Mesenchymal stem cell (in vitro differentiated cells and primary cell): ENCODE data around the gene SYMPK.

ENCODE experiments used
- DNase-seq: peaks from one replicate; pipeline ENCODE4 v3.0.0-alpha.2; 2013
- H2AFZ ChIP-seq: one replicate; pipeline ENCODE4 v1.6.1; 2013; ENCODE audit warnings: low read depth, mild to moderate bottlenecking, control low read depth, inconsistent platforms, low read length, moderate library complexity
- H2AK5ac ChIP-seq: 2 replicates; pipeline ENCODE4 v1.6.1; 2013; ENCODE audit warnings: low read length, moderate library complexity, mild to moderate bottlenecking, inconsistent platforms; ENCODE audit not compliant: severe bottlenecking
- H2BK120ac ChIP-seq: one replicate; pipeline ENCODE4 v1.6.1; 2013; ENCODE audit warnings: low read depth, mild to moderate bottlenecking, inconsistent platforms, low read length, moderate library complexity
- H2BK12ac ChIP-seq, 2 experiments: one replicate each; pipeline ENCODE4 v1.6.1; 2013; ENCODE audit warnings: inconsistent platforms in 2 of 2, low read length in 2 of 2, mild to moderate bottlenecking in 2 of 2, moderate library complexity in 2 of 2, control low read depth in 1 of 2
- H2BK15ac ChIP-seq: one replicate; pipeline ENCODE4 v1.6.1; 2013; ENCODE audit warnings: mild to moderate bottlenecking, low read depth, inconsistent platforms; ENCODE audit not compliant: poor library complexity, severe bottlenecking
- H2BK5ac ChIP-seq: 2 replicates; pipeline ENCODE4 v1.6.1; 2013; ENCODE audit warnings: low read depth, mild to moderate bottlenecking, low read length, control low read depth, inconsistent platforms; ENCODE audit not compliant: poor library complexity, severe bottlenecking
- H3K14ac ChIP-seq, 2 experiments: one replicate each; pipeline ENCODE4 v1.6.1; 2013; ENCODE audit warnings: inconsistent platforms in 2 of 2, low read length in 2 of 2, control low read depth in 1 of 2, mild to moderate bottlenecking in 1 of 2, moderate library complexity in 1 of 2
- H3K18ac ChIP-seq, 2 experiments: one replicate each; pipeline ENCODE4 v1.6.1; 2013; ENCODE audit warnings: inconsistent platforms in 2 of 2, low read length in 2 of 2, control low read depth in 1 of 2, low read depth in 1 of 2, mild to moderate bottlenecking in 1 of 2
- H3K23ac ChIP-seq, 2 experiments: one replicate each; pipeline ENCODE4 v1.6.1; 2013; ENCODE audit warnings: inconsistent platforms in 2 of 2, low read length in 2 of 2, mild to moderate bottlenecking in 2 of 2, moderate library complexity in 2 of 2, control low read depth in 1 of 2
- H3K27ac ChIP-seq: 2 replicates; pipeline ENCODE4 v1.5.1; 2013; ENCODE audit warnings: mild to moderate bottlenecking, moderate library complexity, low read length, control low read depth, inconsistent platforms; ENCODE audit not compliant: poor library complexity, severe bottlenecking
- H3K27me3 ChIP-seq, 2 experiments: 2 replicates each; pipeline versions ENCODE4 v1.6.1 to v1.7.0; 2013; ENCODE audit warnings: low read length in 2 of 2, mild to moderate bottlenecking in 2 of 2, moderate library complexity in 2 of 2, control low read depth in 1 of 2, inconsistent platforms in 1 of 2; ENCODE audit not compliant: control insufficient read depth in 1 of 2, insufficient read depth in 1 of 2
- H3K36me3 ChIP-seq, 2 experiments: 2 replicates each; pipeline versions ENCODE4 v1.6.1 to v1.7.0; 2013; ENCODE audit warnings: low read length in 2 of 2, control low read depth in 1 of 2, inconsistent platforms in 1 of 2, low read depth in 1 of 2, mild to moderate bottlenecking in 1 of 2; ENCODE audit not compliant: insufficient read depth in 2 of 2, control insufficient read depth in 1 of 2
- H3K4ac ChIP-seq, 2 experiments: one replicate each; pipeline ENCODE4 v1.6.1; 2013; ENCODE audit warnings: inconsistent platforms in 2 of 2, low read length in 2 of 2, mild to moderate bottlenecking in 2 of 2, moderate library complexity in 2 of 2, control low read depth in 1 of 2, low read depth in 1 of 2
- H3K4me1 ChIP-seq: 2 replicates; pipeline ENCODE4 v1.6.1; 2013; ENCODE audit warnings: low read depth, low read length, control low read depth; ENCODE audit not compliant: control insufficient read depth, insufficient read depth
- H3K4me2 ChIP-seq: 2 replicates; pipeline ENCODE4 v1.6.1; 2013; ENCODE audit warnings: low read length, mild to moderate bottlenecking, inconsistent platforms; ENCODE audit not compliant: poor library complexity, severe bottlenecking
- H3K4me3 ChIP-seq, 2 experiments: 2 replicates each; pipeline versions ENCODE4 v1.5.1 to v1.7.0; 2013; ENCODE audit warnings: low read length in 2 of 2, mild to moderate bottlenecking in 2 of 2, control low read depth in 1 of 2, low read depth in 1 of 2; ENCODE audit not compliant: insufficient read depth in 1 of 2
- H3K79me1 ChIP-seq: replicated peaks from 2 replicates; pipeline ENCODE4 v1.6.1; 2013; ENCODE audit warnings: mild to moderate bottlenecking, control low read depth, low read length, inconsistent platforms; ENCODE audit not compliant: poor library complexity, severe bottlenecking
- H3K9ac ChIP-seq: 2 replicates; pipeline ENCODE4 v1.7.0; 2013; ENCODE audit warnings: mild to moderate bottlenecking, low read length, moderate library complexity
- H3K9me3 ChIP-seq: 2 replicates; pipeline ENCODE4 v1.7.0; 2013; ENCODE audit warnings: mild to moderate bottlenecking, low read length; ENCODE audit not compliant: control insufficient read depth
- H4K8ac ChIP-seq: one replicate; pipeline ENCODE4 v1.6.1; 2013; ENCODE audit warnings: inconsistent platforms, mild to moderate bottlenecking, low read length, moderate library complexity
- H4K91ac ChIP-seq: one replicate; pipeline ENCODE4 v1.6.1; 2013; ENCODE audit warnings: mild to moderate bottlenecking, low read length, inconsistent platforms
- WGBS: methylation state at CpG from one replicate; pipeline ENCODE4 v1.1.7; 2013; ENCODE audit warnings: mixed read lengths; 5-methylcytosine and 5-hydroxymethylcytosine counted together

The SYMPK gene

DNA sequence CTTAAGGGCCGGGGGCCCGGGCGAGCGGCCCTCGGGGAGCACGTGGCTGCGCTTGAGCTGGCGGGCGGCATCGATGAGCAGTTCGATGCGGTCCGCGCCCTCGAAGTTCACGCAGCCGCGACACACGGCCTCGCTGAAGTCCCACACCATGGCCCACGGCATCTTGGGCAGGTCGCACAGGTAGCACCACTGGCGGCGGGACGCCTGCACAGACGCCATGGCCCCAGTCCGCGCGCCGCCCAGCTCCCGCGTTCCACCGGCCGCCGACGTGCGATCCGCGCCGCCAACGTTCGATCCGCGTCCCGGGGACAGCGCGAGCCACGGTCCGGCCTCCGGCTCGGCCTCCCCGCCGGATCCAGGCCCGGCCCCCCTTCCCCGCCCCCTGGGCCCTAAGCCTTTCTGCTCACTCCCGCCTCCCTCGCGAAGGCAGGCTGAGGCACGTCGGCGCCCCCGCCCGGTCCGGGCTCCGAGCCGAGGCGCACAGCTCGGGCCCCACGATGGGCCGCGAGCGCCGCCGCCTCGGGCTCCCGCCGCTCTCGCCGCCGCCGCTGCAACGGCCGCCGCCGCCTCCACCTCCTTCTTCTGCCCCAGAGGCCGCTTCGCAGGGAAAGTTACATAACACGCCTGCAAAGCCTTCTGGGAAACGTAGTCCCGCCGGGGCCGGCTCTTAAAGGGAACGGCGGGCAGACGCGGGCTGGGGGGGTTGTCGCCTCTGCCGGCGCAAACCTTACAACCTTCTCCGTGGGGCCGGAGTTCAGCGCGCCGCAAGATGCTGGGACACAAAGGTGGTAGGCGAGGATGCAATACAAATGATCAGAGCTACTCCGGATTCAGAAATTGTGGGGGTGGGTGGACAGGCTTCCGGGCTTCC is 22.8 kb upstream of the SYMPK start, which contains the start of gene IRF2BP1:
Gene IRF2BP1, minus strand, starts transcription at position 586 of the 871 bp plus-strand sequence. Its CDS starts 367 bp downstream, at position 219.
- H4K8ac ChIP-seq, result peak within 1 kb of the TSS; percentile 78
- H3K4me3 ChIP-seq, result peak within 1 kb of the TSS; percentile 80 to 88
- peak within 1 kb of the TSS; percentile 61 for H2BK5ac ChIP-seq
- H3K36me3 ChIP-seq, result peaks cover 14 to 29% of the 10 kb centered on the region in 2 experiments
- H3K79me1 ChIP-seq, result peaks cover 16% of the 10 kb centered on the region
- H3K23ac ChIP-seq, result peak within 1 kb of the TSS in 1 of 2 experiments; percentile 90
- peak within 1 kb of the TSS; percentile 54 for H2BK120ac ChIP-seq
- under 1% methylated on average over 67 of the region's 107 CpGs for WGBS
- peak within 1 kb of the TSS; percentile 15 to 91 for H3K14ac ChIP-seq
- H3K4me1 ChIP-seq, result peaks cover 41% of the 10 kb centered on the region
- peak within 1 kb of the TSS; percentile 76 for H4K91ac ChIP-seq
- H2AK5ac ChIP-seq, result no peak within 1 kb of the TSS
- H2AFZ ChIP-seq, result peak within 1 kb of the TSS; percentile 62
- peak within 1 kb of the TSS; percentile 70 to 92 for H2BK12ac ChIP-seq
- peak within 1 kb of the TSS; percentile 94 for H3K27ac ChIP-seq
- DNase-seq, result peak; percentile 97
- no peaks in the 10 kb centered on the region for H3K9me3 ChIP-seq
- peak within 1 kb of the TSS; percentile 99 for H3K9ac ChIP-seq
- peak within 1 kb of the TSS; percentile 80 for H3K4me2 ChIP-seq
- H3K18ac ChIP-seq, result peak within 1 kb of the TSS; percentile 93 to 95
- no peaks in the 10 kb centered on the region for H3K27me3 ChIP-seq
- H3K4ac ChIP-seq, result peak within 1 kb of the TSS; percentile 46 to 85
- peak within 1 kb of the TSS; percentile 44 for H2BK15ac ChIP-seq

DNA sequence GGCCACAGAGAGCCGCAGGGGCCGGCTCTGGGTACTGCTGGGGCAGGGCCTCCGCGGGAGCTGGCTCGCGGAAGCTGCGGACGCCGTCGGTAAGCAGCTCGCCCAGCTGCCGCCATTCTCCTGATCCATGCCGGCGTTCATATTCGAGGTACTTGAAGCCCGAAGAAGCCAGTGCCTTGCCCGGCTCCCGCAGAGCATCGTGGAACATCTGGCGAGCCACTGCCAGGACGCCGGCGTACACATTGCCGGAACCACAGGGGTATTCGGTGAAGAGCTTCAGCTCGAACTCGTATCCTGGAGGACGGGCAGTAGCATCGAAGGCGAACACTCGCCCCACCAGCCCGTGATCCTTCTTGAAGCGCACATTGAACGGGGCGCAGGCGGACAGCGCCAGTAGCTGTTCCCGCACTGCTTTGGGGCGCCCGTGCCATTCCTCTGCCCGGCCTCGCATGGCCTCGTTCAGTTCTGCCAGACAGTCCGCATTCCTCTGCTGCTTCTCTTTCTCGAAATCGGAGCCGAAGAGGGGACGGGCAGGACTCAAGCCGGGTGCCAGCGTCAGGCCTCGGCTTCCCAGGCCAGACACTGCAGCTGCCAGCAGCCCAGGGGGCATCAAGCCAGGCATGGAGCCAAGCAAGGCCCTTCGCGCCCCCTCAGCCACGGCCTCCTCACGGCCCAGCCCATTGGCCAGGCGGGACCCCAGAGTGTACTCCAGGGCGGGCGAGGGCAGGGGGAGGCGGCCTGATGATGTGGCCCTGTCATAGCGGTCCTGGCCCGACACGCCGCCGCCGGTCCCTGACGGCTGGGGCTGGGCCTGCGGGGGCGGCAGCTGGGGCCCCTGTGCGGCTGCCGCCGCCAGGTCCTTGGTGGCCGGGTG is 22.0 kb upstream of the SYMPK start:
- H3K18ac ChIP-seq, result no peak overlapping the region
- DNase-seq, result no peak
- no peaks in the 10 kb centered on the region for H3K9me3 ChIP-seq
- H3K23ac ChIP-seq, result peak overlapping the region in 1 of 2 experiments; percentile 2
- peak overlapping the region; percentile 76 for H4K91ac ChIP-seq
- WGBS, result 73% methylated on average over 71 of the region's 72 CpGs
- H2BK5ac ChIP-seq, result peak overlapping the region; percentile 61
- H2BK12ac ChIP-seq, result peak overlapping the region in 1 of 2 experiments; percentile 11
- no peak overlapping the region for H2AK5ac ChIP-seq
- peak overlapping the region in 1 of 2 experiments; percentile 47 for H3K4ac ChIP-seq
- peak overlapping the region in 1 of 2 experiments; percentile 66 for H3K14ac ChIP-seq
- peaks cover 16% of the 10 kb centered on the region for H3K79me1 ChIP-seq
- no peak overlapping the region for H2AFZ ChIP-seq
- H2BK15ac ChIP-seq, result peak overlapping the region; percentile 44
- H3K4me1 ChIP-seq, result peaks cover 41% of the 10 kb centered on the region
- peak overlapping the region; percentile 70 for H3K4me2 ChIP-seq
- no peak overlapping the region for H3K27ac ChIP-seq
- H3K4me3 ChIP-seq, result peak overlapping the region; percentile 80 to 88
- no peak overlapping the region for H2BK120ac ChIP-seq
- peaks cover 9 to 21% of the 10 kb centered on the region in 2 experiments for H3K36me3 ChIP-seq
- peak overlapping the region; percentile 99 for H3K9ac ChIP-seq
- H3K27me3 ChIP-seq, result peaks cover 0 to 1% of the 10 kb centered on the region in 2 experiments
- no peak overlapping the region for H4K8ac ChIP-seq

DNA sequence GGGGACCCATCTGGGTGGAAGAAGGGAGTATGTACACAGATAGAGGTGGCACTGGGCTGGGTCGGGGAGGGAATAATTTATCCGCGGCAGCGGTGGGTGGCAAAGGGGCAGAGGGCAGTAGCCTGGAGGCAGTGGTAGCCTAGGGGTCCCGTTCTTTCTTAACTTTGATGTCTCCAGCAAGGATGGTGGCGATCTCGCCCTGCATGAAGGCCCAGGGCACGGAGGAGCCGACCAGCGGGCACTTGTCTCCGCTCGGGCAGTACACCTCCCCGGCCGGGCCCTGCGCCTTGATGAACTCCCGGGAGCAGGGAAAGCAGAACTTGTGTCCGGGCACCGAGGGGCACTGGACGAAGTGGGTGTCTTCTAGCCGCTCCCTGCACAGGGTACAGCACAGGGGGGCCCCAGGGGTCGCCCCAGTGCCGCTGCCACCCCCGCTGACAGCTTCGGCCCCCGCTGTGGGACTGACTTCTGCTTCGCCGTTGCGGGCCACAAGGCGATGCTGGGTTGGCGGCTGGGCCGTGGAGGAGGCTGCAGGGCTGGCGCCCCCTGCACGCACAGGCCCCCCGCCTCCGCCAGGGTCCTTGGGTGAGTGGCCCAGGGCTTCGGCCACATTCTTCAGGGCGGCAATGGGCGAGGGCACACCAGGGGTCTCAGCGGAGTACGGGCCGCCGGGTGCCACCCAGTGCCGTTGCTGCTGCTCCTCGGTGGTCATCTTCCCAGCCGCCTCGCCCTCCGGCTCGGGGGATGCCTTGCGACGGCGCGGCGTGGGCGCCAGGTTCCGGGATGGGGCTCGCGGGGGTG is 21.1 kb upstream of the SYMPK start:
- 96% methylated on average over 57 of the region's 57 CpGs for WGBS
- H3K27me3 ChIP-seq, result peaks cover 0 to 5% of the 10 kb centered on the region in 2 experiments

More for the DNA sequence above, 21.1 kb upstream of the SYMPK start:
- Histone ChIP-seq H2BK12ac (peak overlapping the region in 1 of 2 experiments; percentile 11), H3K4me2 (peak overlapping the region; percentile 44), H2AFZ (no peak overlapping the region), H3K14ac (no peak overlapping the region), H4K8ac (peak overlapping the region; percentile 25), H3K18ac (no peak overlapping the region), H4K91ac (no peak overlapping the region), H3K23ac (no peak overlapping the region), H3K27ac (no peak overlapping the region), H3K9ac (peak overlapping the region; percentile 55), H2BK5ac (no peak overlapping the region), H2AK5ac (peak overlapping the region; percentile 31), H2BK120ac (no peak overlapping the region), H3K79me1 (peaks cover 16% of the 10 kb centered on the region), H3K36me3 (peaks cover 8 to 17% of the 10 kb centered on the region in 2 experiments), H3K9me3 (no peaks in the 10 kb centered on the region), H2BK15ac (peak overlapping the region; percentile 60), H3K4me3 (no peak overlapping the region), H3K4me1 (peaks cover 42% of the 10 kb centered on the region), H3K4ac (peak overlapping the region in 1 of 2 experiments; percentile 47)
- no peak for DNase-seq
